Putamen (tissue), 1 donor: ENCODE results near the gene DCLK3.

Experiments used
- DNase-seq: peaks from one replicate; pipeline ENCODE4 v3.0.0-alpha.2; 2016; ENCODE audit warnings: low spot score

The DCLK3 gene

DNA sequence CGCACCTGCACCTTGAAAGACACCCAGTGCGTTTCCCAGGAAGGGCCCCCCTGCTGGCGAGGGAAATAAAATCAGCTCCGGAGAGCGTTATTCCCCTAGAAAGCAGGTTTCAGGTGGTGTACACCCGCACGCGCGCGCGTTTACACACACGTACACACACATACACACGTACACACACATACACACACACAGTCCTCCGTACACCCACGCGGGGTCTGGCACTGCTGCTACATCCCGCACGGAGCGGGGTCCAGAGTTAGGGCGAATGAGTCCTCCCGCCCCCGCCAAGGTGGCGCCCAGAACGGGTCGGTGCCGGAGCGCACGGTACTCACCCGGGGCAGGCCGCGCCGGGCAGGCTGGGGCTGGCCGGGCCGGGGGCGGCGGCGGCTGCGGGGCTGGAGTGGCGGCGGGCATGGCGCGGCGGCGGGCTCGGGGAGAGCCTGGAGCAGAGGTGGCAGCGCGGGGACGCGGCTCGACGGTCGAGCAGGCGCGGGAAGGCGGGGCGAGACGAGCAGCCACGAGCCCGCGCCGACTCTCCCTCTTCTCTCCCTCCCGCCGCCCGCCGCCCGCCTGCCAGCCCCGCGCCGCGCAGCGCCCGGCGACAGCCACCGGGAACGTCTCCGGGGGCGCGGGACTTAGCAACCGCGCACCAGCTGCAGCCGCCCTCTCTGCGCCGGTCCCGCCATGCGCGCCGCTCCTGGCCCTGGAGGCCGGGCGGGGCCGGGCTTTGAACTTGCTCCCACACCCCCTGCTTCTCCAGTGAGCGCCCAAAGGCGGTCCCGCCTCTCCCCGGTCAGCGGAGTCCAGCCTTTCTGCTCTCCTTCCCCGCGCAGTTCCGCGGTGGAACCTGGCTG lies at the start of gene DCLK3:
TSS of gene DCLK3 (minus strand) at position 704 of the 854 bp plus-strand sequence. CDS start at position 414, 290 bp downstream.
- DNase-seq = peak; percentile 55

DNA sequence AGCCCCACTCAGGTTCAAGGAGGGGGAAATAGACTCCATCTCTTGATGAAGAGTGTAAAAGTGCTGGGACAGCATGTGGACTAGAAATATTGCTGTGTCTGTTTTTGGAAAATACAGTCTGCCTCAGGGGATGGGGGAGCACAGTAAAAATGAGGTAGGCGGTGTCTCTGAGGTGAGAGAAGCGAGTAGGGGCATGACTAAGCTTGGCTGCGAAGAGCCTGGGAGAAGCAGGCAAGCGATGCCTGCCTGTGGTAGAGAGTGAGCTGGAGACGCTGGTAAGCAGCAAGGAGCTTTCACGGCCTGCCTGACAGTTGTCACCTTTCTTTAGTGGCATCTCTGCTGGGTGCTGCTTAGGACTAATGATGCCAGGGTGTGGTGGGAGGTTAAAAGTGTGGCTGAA lies 49.0 kb upstream of the DCLK3 start:
- peak; percentile 67 for DNase-seq

DNA sequence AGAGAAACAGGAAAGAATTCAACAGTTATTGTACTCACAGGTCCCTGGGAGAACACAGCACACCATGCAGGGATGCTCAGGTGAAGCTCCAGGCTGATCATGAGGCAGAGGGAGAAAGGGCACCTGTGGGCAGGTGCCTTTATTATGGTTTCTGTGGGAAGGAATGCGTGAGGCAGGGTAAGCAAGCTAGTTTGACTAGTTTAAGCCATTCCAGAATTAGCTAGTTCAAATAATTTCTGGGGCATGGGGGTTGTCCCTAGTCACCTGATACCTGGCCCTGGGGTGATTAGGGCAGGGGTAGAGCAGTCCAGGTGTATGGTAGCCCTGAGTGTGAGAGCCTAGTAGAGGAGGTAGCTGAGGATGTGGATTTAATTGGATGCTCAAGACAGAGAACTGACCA lies 47.9 kb upstream of the DCLK3 start:
- no peak for DNase-seq

- no peak for DNase-seq
Measured at GRCh38 chr3:36811768-36812167, 47.4 kb upstream of the DCLK3 start.

- DNase-seq = peak; percentile 75
Measured at GRCh38 chr3:36804295-36805055, 40.1 kb upstream of the DCLK3 start.

GRCh38 chr3:36803091-36803791 lies 38.9 kb upstream of the DCLK3 start:
- peak; percentile 31 for DNase-seq

DNA sequence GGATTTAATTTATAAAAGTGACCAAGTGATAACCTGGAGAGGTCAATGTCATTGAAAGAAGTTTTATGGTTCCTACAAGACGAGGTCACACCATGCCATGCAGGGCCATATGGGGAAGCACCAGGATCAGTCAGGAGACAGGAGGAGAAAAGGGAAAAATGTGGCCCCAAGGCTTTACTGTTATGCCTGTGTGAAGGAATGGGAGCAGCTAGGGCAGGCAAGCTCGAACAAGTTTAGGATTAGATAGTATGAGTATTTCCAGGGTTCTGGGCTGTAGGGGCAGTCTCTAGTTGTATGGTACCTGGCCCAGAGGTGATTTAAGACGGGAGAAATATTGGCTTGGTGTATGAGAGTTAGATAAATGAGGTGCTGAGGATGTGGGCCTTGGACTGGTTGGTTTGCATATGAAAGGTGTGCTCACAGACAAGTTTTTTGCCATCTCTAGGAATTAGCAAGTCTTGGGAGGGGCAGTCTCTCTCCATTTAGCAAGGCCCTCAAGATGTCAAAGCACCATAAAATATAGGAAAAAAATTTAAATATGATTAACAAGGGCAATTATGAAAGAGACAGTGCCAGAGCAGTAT lies 36.3 kb upstream of the DCLK3 start:
- DNase-seq = no peak

- DNase-seq = no peak
Measured at GRCh38 chr3:36796881-36797280, 32.5 kb upstream of the DCLK3 start.

- DNase-seq = no peak
Measured at GRCh38 chr3:36796161-36796560, 31.8 kb upstream of the DCLK3 start.

DNA sequence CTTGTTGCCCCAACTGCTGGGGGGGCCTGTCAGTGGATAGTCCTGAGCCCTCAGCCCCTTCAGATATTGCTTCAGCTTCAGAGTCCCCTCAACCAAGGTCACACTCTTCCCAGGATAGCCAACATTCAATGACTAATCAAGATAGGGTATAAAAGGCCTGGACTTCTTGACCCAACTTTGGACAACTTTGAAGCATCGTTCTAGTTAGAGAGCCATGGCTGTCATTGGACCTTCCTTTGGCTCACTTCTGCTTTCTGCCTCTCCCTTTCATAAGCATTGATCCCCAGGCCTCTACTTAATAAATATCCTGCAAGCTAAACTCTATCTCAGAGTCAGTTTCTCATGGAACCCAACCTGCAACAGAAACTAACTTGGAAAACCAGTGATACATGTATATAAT lies 31.3 kb upstream of the DCLK3 start:
- DNase-seq = no peak

GRCh38 chr3:36792342-36792741 lies 28.0 kb upstream of the DCLK3 start:
- DNase-seq = no peak

DNA sequence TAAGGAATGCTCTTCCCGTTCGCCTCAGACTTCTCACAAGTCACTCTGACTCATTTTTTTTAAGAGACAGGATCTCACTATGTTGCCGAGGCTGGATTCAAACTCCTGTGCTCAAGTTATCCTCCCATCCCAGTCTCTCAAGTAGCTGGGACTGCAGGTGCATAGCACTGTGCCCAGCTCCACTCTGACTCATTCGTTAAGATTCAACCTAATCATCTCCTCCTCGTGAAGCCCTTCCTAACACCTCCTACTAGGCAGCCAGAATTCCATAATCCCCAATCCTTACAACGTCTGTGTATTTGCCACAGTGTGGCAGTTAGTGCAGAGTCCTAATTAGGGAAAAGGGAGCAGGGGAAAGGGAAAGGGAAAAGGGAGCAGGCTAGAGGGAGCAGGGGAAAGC lies 26.4 kb upstream of the DCLK3 start:
- no peak for DNase-seq

DNA sequence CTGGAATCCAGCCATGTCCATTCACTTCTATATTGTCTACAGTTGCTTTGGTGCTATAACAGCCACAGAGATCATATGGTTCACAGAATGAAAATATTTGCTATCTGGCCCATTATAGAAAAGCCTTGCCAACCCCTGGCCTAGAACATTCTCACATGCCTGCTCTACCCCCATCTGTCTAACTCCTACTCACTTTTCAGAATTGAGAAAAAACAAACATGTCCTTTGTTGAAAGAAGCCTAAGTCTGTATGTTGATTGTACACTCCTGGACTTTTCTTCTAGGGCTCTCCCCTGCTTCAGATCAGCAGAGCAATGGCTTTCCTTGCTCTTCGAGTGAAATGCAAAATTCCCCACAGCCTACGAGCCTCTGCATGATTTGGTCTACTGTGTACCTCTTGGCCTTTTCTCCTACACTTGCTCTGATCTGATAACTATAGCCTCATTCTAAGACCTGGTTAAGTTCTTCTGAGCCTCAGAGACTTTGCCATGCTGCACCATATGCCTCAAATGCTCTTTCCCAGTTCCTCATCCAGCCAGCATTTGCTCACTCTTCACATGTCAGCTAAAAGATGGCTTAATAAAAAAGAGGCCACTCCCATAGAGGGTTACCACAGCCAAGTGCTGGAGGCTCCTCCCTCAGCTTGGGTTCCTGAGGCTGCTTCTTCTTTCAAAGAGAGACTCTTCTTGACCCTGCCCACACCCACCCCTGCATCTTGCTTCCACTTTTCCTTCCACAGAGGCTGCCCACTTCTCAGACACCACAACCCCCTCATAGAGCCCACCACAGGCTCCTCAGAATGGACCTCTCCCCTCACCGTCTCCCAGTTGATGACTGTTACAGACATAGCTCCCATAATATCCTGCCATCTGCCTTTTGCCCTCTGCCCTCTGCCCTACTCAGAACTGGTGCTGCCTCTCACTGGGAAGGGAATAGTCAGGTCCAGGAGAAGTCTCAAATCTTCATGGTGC lies 22.9 kb upstream of the DCLK3 start:
- DNase-seq = no peak

- no peak for DNase-seq
Measured at GRCh38 chr3:36784138-36784635, 19.8 kb upstream of the DCLK3 start.

GRCh38 chr3:36777424-36778218 lies 13.3 kb upstream of the DCLK3 start:
- no peak for DNase-seq

- DNase-seq = peak; percentile 66
Measured at GRCh38 chr3:36776436-36776835, 12.1 kb upstream of the DCLK3 start.

DNA sequence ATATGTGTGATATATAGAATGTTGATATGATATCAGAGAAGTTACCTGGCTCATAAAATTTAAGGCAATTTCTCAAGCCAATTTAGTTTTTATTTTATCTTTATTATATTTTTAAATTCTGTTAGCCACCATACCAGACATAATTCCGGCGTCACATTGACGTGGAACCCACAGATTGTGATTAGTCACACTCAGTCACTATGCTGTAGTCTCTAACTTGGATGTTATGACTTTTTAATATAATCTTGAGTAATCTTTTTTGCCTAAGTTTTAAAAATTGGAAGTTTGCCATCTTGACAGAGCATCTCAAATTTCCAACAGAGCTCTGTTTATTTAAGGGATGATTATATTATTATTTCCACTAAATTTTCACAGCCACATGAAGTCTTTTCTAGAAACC lies 9.7 kb upstream of the DCLK3 start:
- DNase-seq = no peak

- no peak for DNase-seq
Measured at GRCh38 chr3:36771931-36772330, 7.6 kb upstream of the DCLK3 start.

GRCh38 chr3:36769926-36770325 lies 5.6 kb upstream of the DCLK3 start:
- DNase-seq = no peak

DNA sequence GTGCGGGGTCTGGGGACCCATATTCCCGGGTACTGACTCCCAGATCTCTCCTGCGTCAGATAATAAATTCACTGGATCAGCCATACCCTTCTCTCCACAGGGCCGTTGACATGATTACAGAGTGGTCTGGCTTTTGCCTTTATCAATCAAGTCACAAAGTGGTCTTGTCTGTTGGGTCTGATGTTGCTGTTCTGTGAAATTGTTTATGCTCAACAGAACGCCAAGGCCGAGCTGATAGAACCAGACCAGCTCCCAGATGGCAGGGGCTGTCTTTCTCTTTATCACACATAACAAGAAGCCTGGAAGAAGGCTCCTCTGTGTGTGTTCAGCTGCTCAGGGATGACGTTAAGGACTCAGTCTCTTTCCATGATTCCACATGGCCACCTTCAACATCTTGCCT lies 751 bp upstream of the DCLK3 start:
- no peak for DNase-seq
